HG03442 (cell line): ENCODE data around the gene SLC44A5.
"Not testable (repeated sequence)": the region's sequence is repeated elsewhere in the genome, so short reads cannot be mapped to it uniquely, and the experiment has no call there.

ENCODE experiments used
- ATAC-seq: cut with Tn5 transposase; IDR thresholded peaks from one replicate; pipeline ENCODE4 v1.9.1; 2021; ENCODE audit warnings: mild to moderate bottlenecking, moderate library complexity; ENCODE audit not compliant: unreplicated experiment

The SLC44A5 gene

GRCh38 chr1:75293270-75293669 lies 317.6 kb downstream of the SLC44A5 start:
- no peak for ATAC-seq

- ATAC-seq, result no peak
Measured at GRCh38 chr1:75292013-75292412, 318.9 kb downstream of the SLC44A5 start.

- ATAC-seq, result no peak
Measured at GRCh38 chr1:75276385-75276784, 334.5 kb downstream of the SLC44A5 start.

DNA sequence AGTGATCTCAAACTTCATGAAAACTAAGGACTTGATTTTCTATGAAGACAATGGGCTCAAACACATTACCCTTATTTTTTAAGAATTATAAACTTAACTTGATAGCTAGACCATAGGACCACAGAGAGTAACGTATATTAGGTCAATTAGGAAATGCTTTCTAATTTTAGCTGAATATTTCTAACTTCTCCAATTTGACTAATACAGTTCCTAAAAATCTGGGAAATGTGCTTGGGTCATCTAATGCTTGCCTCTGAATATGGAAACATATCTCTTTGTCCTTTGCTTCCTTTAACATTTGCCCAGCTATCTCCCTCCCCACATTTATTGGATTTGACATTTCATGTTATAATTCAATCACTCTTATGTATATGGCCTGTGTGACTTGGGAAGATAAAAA lies 335.3 kb downstream of the SLC44A5 start:
- no peak for ATAC-seq

DNA sequence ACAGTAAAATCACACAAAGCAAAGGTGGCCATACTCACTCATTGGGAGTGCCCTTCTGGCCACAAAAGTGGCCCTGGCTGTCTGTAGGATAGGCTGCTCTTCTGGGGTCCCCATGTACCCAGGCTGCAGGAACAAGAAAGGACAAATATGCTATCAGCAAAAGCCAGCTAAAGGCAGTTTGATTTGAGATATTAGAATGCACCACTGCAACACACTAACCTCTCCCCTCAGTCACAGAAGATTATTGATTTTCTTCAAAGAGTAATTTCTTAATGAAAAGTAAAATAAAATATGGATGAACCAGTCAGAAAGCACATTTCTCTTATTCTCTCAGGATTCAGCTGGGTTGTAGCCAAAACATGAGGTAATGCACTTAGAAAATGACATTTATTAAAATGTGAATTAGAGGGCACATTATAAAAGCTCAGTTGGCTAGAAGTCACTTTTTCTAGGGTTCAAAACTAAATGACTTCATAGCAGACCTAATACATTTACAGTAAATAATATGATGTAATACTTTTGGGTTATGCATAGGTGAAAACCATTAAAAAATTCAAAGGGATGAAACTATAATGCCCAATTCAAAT lies 335.9 kb downstream of the SLC44A5 start:
- no peak for ATAC-seq

DNA sequence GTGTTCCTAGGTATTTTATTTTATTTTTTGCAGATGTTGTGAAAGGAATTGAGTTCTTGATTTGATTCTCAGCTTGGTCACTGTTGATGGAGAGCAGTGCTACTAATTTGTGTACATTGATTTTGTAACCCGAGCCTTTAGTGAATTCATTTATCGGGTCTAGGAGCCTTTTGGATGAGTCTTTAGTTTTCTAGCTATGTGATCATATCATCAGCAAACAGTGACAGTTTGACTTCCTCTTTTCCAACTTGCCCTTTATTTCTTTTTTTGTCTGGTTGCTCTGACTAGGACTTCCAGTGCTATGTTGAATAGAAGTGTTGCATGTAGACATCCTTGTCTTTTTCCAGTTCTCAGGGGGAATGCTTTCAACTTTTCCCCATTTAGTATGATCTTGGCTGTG lies 337.8 kb downstream of the SLC44A5 start:
- ATAC-seq, result no peak

DNA sequence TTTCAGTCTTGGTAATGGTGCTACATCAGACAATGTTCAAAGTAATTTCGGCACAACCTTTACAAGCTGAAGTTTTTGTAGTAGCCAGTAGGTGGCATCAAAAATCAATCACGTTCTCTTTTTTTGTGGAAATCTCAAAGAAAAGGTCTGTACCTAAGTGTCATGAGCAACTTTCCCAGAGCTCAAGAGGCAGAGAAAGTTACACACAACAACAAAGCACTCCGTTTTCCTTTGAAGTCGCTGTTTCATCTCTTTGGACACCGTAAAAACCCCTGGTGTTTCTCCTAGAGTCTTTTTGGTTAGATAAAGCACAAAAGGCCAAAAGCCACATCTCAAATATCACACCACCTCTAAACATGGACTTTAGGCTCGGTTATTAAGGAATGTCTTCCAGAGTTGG lies 345.1 kb downstream of the SLC44A5 start:
- ATAC-seq, result peak; percentile 88

DNA sequence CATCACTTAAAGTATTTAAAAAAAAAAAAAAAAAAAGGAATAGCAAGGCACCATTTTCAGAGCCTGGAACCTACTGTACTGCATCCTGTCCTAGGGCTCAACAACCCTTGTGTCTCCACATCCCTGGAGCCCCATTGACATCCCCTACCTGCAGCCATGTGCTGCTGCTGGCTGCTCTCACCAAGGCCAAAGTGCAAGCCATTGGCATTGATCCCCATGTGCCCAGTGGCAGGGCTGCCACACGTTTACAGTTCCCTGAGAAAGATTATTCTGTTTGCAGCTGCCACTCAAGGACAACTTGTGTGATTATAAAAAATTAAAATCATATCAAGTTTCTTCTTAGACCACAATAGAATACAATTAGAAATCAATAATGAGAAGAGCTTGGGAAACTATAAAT lies 346.8 kb downstream of the SLC44A5 start:
- no peak for ATAC-seq

DNA sequence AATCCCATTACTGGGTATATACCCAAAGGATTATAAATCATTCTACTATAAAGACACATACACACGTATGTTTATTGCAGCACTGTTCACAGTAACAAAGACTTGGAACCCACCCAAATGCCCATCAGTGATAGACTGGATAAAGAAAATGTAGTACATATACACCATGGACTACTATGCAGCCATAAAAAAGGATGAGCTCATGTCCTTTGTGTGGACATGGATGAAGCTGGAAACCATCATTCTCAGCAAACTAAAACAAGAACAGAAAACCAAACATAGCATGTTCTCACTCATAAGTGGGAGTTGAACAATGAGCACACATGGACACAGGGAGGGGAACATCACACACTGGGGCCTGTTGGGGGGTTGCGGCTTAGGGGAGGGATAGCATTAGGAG lies 347.3 kb downstream of the SLC44A5 start:
- ATAC-seq, result not testable (repeated sequence)

- not testable (repeated sequence) for ATAC-seq
Measured at GRCh38 chr1:75261946-75262345, 349.0 kb downstream of the SLC44A5 start.

GRCh38 chr1:75258351-75258750 lies 352.6 kb downstream of the SLC44A5 start:
- no peak for ATAC-seq

- no peak for ATAC-seq
Measured at GRCh38 chr1:75257424-75257823, 353.5 kb downstream of the SLC44A5 start.

GRCh38 chr1:75250114-75250513 lies 360.8 kb downstream of the SLC44A5 start:
- ATAC-seq, result not testable (repeated sequence)

DNA sequence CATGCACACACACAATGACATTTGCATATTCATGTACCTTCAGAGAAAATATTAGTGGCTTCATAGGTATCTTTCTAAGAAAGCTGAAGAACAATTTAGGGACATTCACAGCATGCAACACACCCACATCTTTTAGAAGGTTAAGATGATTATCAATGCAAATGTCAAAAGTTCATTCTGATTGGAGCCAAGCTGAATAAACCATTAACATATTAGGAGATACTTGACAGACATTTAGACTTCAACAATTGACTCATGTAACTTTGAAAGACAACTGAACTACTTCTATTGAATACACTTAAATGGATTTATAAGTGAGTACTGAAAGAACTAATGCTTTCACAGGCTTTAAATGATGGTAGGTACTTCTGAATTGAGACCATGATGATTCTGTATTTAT lies 365.7 kb downstream of the SLC44A5 start:
- no peak for ATAC-seq

- no peak for ATAC-seq
Measured at GRCh38 chr1:75243124-75243523, 367.8 kb downstream of the SLC44A5 start.

GRCh38 chr1:75237316-75237715 lies 373.6 kb downstream of the SLC44A5 start:
- no peak for ATAC-seq

- ATAC-seq, result no peak
Measured at GRCh38 chr1:75234562-75234961, 376.4 kb downstream of the SLC44A5 start.

DNA sequence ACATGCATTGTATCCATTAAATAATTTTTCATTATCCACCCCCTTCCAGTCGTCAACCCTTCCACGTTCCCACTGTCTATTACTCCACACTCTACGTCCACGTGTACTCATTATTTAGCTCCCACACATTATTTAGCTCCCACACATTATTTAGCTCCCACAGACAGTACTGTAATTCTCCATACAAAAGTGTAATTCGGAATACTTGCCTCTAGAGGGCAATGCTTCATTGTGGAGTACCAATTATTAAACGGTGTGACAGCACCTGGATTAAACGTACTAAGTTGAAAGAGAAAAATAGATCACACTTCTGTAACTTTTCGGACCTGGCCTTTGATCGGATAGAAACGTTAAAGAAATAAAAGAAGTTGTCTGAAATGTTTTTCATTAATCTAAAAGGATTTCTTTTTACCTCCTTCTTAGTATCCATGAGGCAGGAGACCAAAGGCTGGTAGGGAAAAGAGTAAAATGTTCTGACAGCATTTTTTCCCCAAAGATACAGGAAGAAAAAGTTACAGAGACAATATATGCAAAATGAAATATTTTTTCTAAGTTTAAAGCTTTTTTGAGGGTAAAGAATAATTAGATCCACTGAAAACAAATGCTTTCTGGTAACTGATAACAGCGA lies 377.5 kb downstream of the SLC44A5 start:
- peak; percentile 97 for ATAC-seq

DNA sequence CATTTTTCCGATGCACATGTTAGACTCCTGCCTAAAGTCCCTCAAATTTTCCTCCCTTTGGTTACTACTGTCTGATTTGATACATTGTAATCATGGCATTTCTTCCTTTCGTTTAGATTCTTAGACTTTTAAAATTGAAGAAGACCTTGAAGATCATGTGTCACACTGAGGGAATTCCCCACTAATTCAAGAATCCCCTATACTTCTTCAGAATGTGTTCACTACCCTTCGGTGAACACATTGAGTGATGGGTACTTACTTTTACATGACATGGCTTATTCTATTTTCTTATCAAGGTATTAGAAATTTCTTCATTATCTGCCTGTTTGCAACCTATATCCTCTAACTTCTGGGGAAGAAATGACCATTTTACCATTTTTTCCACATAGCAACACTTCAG lies 390.8 kb downstream of the SLC44A5 start:
- ATAC-seq, result no peak

DNA sequence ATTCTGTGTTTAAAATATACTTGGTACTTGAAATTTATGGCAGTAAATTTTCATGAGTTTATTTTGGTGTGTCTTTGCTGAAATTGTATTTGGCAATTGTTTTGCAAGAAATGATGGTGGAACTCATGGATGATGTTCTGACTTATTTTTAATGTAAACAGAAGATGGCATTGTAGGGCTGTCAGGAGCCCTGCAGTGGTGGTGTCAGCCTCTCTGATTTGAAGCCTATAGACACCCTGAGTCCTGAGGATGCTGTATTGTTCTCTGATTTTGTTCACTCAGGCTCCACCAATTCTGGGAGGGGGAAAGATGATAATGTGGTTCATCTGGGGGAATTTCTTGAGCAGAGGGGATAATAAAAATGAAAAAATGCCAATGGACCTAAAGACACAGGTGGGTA lies 396.9 kb downstream of the SLC44A5 start:
- no peak for ATAC-seq

DNA sequence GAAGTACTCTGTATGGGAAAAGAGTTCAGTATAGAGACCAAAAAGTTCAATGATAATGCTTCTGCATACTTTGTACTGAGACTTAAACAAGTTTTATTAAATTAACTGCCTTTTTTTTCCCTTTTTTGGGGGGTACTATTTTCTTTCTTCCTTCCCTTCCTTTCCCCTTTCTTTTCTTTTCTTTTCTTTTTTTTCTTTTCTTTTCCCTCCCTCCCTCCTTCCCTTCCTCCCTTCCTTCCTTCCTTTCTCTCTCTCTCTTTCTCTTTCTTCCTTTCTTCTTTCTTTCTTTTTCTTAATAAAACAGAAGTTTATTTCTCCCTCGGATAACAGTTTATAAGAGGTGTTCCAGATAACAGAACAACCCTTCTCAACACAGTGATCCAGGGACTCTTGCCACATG lies 399.3 kb downstream of the SLC44A5 start:
- ATAC-seq, result no peak

DNA sequence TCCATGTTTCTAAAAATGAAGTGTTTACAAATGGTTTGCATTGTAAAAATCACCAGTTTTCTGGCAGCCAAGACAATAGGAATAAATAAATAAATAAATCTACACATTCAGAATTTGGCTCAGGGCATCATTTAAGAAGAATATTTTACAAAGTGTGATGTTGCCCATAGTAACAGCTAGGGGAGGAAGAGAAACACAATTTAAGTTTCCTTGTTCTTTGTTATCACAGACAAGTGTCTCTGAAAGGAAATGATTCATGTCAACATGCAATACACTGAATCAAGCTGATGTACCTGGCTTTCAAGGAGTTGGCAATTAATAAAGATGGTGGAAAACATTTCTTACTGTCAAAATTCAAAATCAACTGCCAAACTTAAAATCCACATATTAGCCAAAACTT lies 402.1 kb downstream of the SLC44A5 start:
- ATAC-seq, result no peak
